Measurements from ENCODE around the gene AHI1.
"Not testable (repeated sequence)": the region's sequence is repeated elsewhere in the genome, so short reads cannot be mapped to it uniquely, and the experiment has no call there.

Gene AHI1

GRCh38 chr6:135505222-135505621, 7.7 kb upstream of the AHI1 start:
- no peak for DNase-seq

GRCh38 chr6:135504734-135505133, 7.2 kb upstream of the AHI1 start:
- no peak for DNase-seq

GRCh38 chr6:135503703-135504475, 6.3 kb upstream of the AHI1 start:
- no peak for DNase-seq

GRCh38 chr6:135499441-135500340, 2.2 kb upstream of the AHI1 start:
- DNase-seq, result no peak

GRCh38 chr6:135498185-135498841, 773 bp upstream of the AHI1 start:
- DNase-seq, result peak; percentile 83

- no peak for DNase-seq
These were observed 634 bp downstream of the AHI1 start for GRCh38 chr6:135496800-135497411.

GRCh38 chr6:135493218-135493961, 4.2 kb downstream of the AHI1 start:
- no peak for DNase-seq

- DNase-seq, result no peak
These were observed 7.2 kb downstream of the AHI1 start for GRCh38 chr6:135490381-135490780.

- DNase-seq, result no peak
These were observed 9.5 kb downstream of the AHI1 start for GRCh38 chr6:135488023-135488422.

GRCh38 chr6:135483903-135484302, 13.6 kb downstream of the AHI1 start:
- not testable (repeated sequence) for DNase-seq

- no peak for DNase-seq
These were observed 15.7 kb downstream of the AHI1 start for GRCh38 chr6:135481783-135482369.

GRCh38 chr6:135479601-135480000, 17.9 kb downstream of the AHI1 start:
- no peak for DNase-seq

- DNase-seq, result no peak
These were observed 18.9 kb downstream of the AHI1 start for GRCh38 chr6:135478626-135479025.

- DNase-seq, result peak; percentile 40
These were observed 22.2 kb downstream of the AHI1 start for GRCh38 chr6:135475292-135475886.

GRCh38 chr6:135474362-135474761, 23.2 kb downstream of the AHI1 start:
- no peak for DNase-seq

GRCh38 chr6:135465903-135466302, 31.6 kb downstream of the AHI1 start:
- DNase-seq, result no peak

GRCh38 chr6:135465307-135465706, 32.2 kb downstream of the AHI1 start:
- DNase-seq, result no peak

GRCh38 chr6:135464634-135465033, 32.9 kb downstream of the AHI1 start:
- no peak for DNase-seq

- no peak for DNase-seq
These were observed 36.3 kb downstream of the AHI1 start for GRCh38 chr6:135461208-135461607.

- no peak for DNase-seq
These were observed 39.5 kb downstream of the AHI1 start for GRCh38 chr6:135458051-135458450.

GRCh38 chr6:135451617-135452190, 45.8 kb downstream of the AHI1 start:
- no peak for DNase-seq
